ENCODE measurements around the gene WDR37. TPM values are rescaled to one million over a fixed set of nuclear protein-coding genes. Genes with fewer than 3 reads are reported as not detected.
"Not testable (repeated sequence)": the region's sequence is repeated elsewhere in the genome, so short reads cannot be mapped to it uniquely, and the experiment has no call there.

The WDR37 gene
- total RNA-seq, 2 experiments from 2014 or later = 24.9 to 27.0 TPM

GRCh38 chr10:1057106-1057657, 997 bp downstream of the WDR37 start:
- peak overlapping the region; percentile 97 for H3K27ac Mint-ChIP-seq
- CTCF ChIA-PET = interaction anchor here (0.5 to 0.9 kb wide), 2 partner anchors 8 to 564 kb away, joined by 3 read pairs; partner anchors contain the start of gene IDI1
- DNase-seq = no peak
- peaks cover 57% of the 10 kb centered on the region for H3K36me3 Mint-ChIP-seq (ENCODE audit: low read depth)
- ATAC-seq = peak; percentile 24
- no peaks in the 10 kb centered on the region for H3K27me3 Mint-ChIP-seq (ENCODE audit: low read depth)
- H3K4me3 Mint-ChIP-seq = peak overlapping the region; percentile 97
- H3K4me1 Mint-ChIP-seq (ENCODE audit: low read depth) = peaks cover 78% of the 10 kb centered on the region
- no peaks in the 10 kb centered on the region for H3K9me3 Mint-ChIP-seq (ENCODE audit: insufficient read depth)
- POLR2A ChIA-PET = interaction anchor here (1.6 to 2.1 kb wide), 2 partner anchors 8 to 13 kb away, joined by 5 to 23 read pairs; partner anchors contain the start of gene IDI1

- no peak for DNase-seq
- Mint-ChIP-seq H3K4me3 (peak overlapping the region; percentile 97), H3K9me3 (ENCODE audit: insufficient read depth) (no peaks in the 10 kb centered on the region), H3K27ac (peak overlapping the region; percentile 97), H3K4me1 (ENCODE audit: low read depth) (peaks cover 79% of the 10 kb centered on the region), H3K27me3 (ENCODE audit: low read depth) (no peaks in the 10 kb centered on the region), H3K36me3 (ENCODE audit: low read depth) (peaks cover 52% of the 10 kb centered on the region)
- CTCF ChIA-PET = interaction anchor here (0.5 to 1.6 kb wide), 3 partner anchors 9 to 565 kb away, joined by 3 to 6 read pairs (median 3); partner anchors contain the start of gene IDI1
- POLR2A ChIA-PET = interaction anchor here (1.6 kb wide), 1 partner anchor 9 kb away, joined by 5 read pairs; the partner anchor contains the start of gene IDI1
- ATAC-seq = no peak
Measured at GRCh38 chr10:1058017-1058416, 1.8 kb downstream of the WDR37 start.

- ChIA-PET CTCF (interaction anchor here (1.6 kb wide), 1 partner anchor 11 kb away, joined by 6 read pairs; the partner anchor contains the start of gene IDI1), POLR2A (interaction anchor here (0.7 to 1.5 kb wide), 2 partner anchors 11 to 16 kb away, joined by 3 to 8 read pairs; partner anchors contain the start of gene IDI1)
- Mint-ChIP-seq H3K36me3 (ENCODE audit: low read depth) (peaks cover 51% of the 10 kb centered on the region), H3K27ac (peak overlapping the region; percentile 69), H3K4me1 (ENCODE audit: low read depth) (peaks cover 76% of the 10 kb centered on the region), H3K4me3 (no peak overlapping the region), H3K9me3 (ENCODE audit: insufficient read depth) (no peaks in the 10 kb centered on the region), H3K27me3 (ENCODE audit: low read depth) (no peaks in the 10 kb centered on the region)
- ATAC-seq (no peak), DNase-seq (no peak)
Measured at GRCh38 chr10:1059902-1060301, 3.7 kb downstream of the WDR37 start.

- H3K9me3 Mint-ChIP-seq (ENCODE audit: insufficient read depth) = no peaks in the 10 kb centered on the region
- CTCF ChIA-PET = interaction anchor here (0.8 to 1.4 kb wide), 2 partner anchors 12 to 13 kb away, joined by 3 to 4 read pairs; no protein-coding TSS in a partner anchor
- H3K27ac Mint-ChIP-seq = peak overlapping the region; percentile 85
- peak; percentile 34 for ATAC-seq
- H3K27me3 Mint-ChIP-seq (ENCODE audit: low read depth) = no peaks in the 10 kb centered on the region
- H3K4me3 Mint-ChIP-seq = peak overlapping the region; percentile 58
- H3K4me1 Mint-ChIP-seq (ENCODE audit: low read depth) = peaks cover 72% of the 10 kb centered on the region
- POLR2A ChIA-PET = interaction anchor here (1.3 kb wide), 2 partner anchors 10 to 13 kb away, joined by 4 to 6 read pairs; partner anchors contain the start of gene IDI1
- H3K36me3 Mint-ChIP-seq (ENCODE audit: low read depth) = peaks cover 55% of the 10 kb centered on the region
- no peak for DNase-seq
Measured at GRCh38 chr10:1061930-1062774, 6.0 kb downstream of the WDR37 start.

GRCh38 chr10:1063232-1063865, 7.2 kb downstream of the WDR37 start:
- Mint-ChIP-seq H3K4me3 (peak overlapping the region; percentile 58), H3K27me3 (ENCODE audit: low read depth) (no peaks in the 10 kb centered on the region), H3K9me3 (ENCODE audit: insufficient read depth) (no peaks in the 10 kb centered on the region), H3K27ac (peak overlapping the region; percentile 85), H3K36me3 (ENCODE audit: low read depth) (peaks cover 46% of the 10 kb centered on the region), H3K4me1 (ENCODE audit: low read depth) (peaks cover 70% of the 10 kb centered on the region)
- CTCF ChIA-PET = interaction anchor here (0.7 to 1.4 kb wide), 2 partner anchors 10 to 11 kb away, joined by 4 to 5 read pairs; no protein-coding TSS in a partner anchor
- POLR2A ChIA-PET = interaction anchor here (0.7 kb wide), 1 partner anchor 14 kb away, joined by 3 read pairs; no protein-coding TSS in a partner anchor
- peak; percentile 75 for ATAC-seq
- peak; percentile 36 for DNase-seq

- Mint-ChIP-seq H3K36me3 (ENCODE audit: low read depth) (peaks cover 43% of the 10 kb centered on the region), H3K27me3 (ENCODE audit: low read depth) (no peaks in the 10 kb centered on the region), H3K4me3 (no peak overlapping the region), H3K4me1 (ENCODE audit: low read depth) (peaks cover 71% of the 10 kb centered on the region), H3K9me3 (ENCODE audit: insufficient read depth) (no peaks in the 10 kb centered on the region), H3K27ac (no peak overlapping the region)
- CTCF ChIA-PET = interaction anchor here (1.2 kb wide), 1 partner anchor 15 kb away, joined by 3 read pairs; no protein-coding TSS in a partner anchor
- POLR2A ChIA-PET = no interaction called here
- no peak for DNase-seq
- ATAC-seq = no peak
Measured at GRCh38 chr10:1064964-1065247, 8.7 kb downstream of the WDR37 start.

- H3K27me3 Mint-ChIP-seq (ENCODE audit: low read depth); H3K9me3 Mint-ChIP-seq (ENCODE audit: insufficient read depth); DNase-seq; ATAC-seq; CTCF ChIA-PET; POLR2A ChIA-PET; H3K4me3 Mint-ChIP-seq; H3K27ac Mint-ChIP-seq: not testable (repeated sequence)
- H3K36me3 Mint-ChIP-seq (ENCODE audit: low read depth) = peaks cover 32% of the 10 kb centered on the region
- H3K4me1 Mint-ChIP-seq (ENCODE audit: low read depth) = peaks cover 55% of the 10 kb centered on the region
Measured at GRCh38 chr10:1066734-1067133, 10.5 kb downstream of the WDR37 start.

GRCh38 chr10:1068380-1069361, 12.5 kb downstream of the WDR37 start:
- Mint-ChIP-seq H3K4me1 (ENCODE audit: low read depth) (peaks cover 37% of the 10 kb centered on the region), H3K27me3 (ENCODE audit: low read depth) (no peaks in the 10 kb centered on the region), H3K4me3 (no peak overlapping the region), H3K36me3 (ENCODE audit: low read depth) (peaks cover 25% of the 10 kb centered on the region), H3K27ac (no peak overlapping the region), H3K9me3 (ENCODE audit: insufficient read depth) (no peaks in the 10 kb centered on the region)
- DNase-seq (no peak), ATAC-seq (no peak)
- POLR2A ChIA-PET = interaction anchor here (0.6 to 0.8 kb wide), 2 partner anchors 13 to 15 kb away, joined by 3 read pairs; partner anchors contain the start of gene WDR37
- CTCF ChIA-PET = interaction anchor here (0.8 kb wide), 1 partner anchor 184 kb away, joined by 3 read pairs; no protein-coding TSS in a partner anchor

GRCh38 chr10:1070919-1071318, 14.7 kb downstream of the WDR37 start:
- ChIA-PET POLR2A (no interaction called here), CTCF (no interaction called here)
- Mint-ChIP-seq H3K9me3 (ENCODE audit: insufficient read depth) (no peaks in the 10 kb centered on the region), H3K27me3 (ENCODE audit: low read depth) (no peaks in the 10 kb centered on the region), H3K27ac (no peak overlapping the region), H3K36me3 (ENCODE audit: low read depth) (peaks cover 26% of the 10 kb centered on the region), H3K4me1 (ENCODE audit: low read depth) (peaks cover 24% of the 10 kb centered on the region), H3K4me3 (no peak overlapping the region)
- DNase-seq = no peak
- no peak for ATAC-seq

GRCh38 chr10:1074052-1074747, 18.0 kb downstream of the WDR37 start:
- Mint-ChIP-seq H3K27ac (peak overlapping the region; percentile 9), H3K36me3 (ENCODE audit: low read depth) (peaks cover 28% of the 10 kb centered on the region), H3K9me3 (ENCODE audit: insufficient read depth) (no peaks in the 10 kb centered on the region), H3K4me1 (ENCODE audit: low read depth) (peaks cover 10% of the 10 kb centered on the region), H3K27me3 (ENCODE audit: low read depth) (no peaks in the 10 kb centered on the region), H3K4me3 (no peak overlapping the region)
- POLR2A ChIA-PET = interaction anchor here (1.0 kb wide), 1 partner anchor 18 kb away, joined by 3 read pairs; the partner anchor contains the start of gene WDR37
- CTCF ChIA-PET = interaction anchor here (1.1 to 2.5 kb wide), 6 partner anchors 10 to 86 kb away, joined by 3 to 6 read pairs (median 4); partner anchors contain the start of gene GTPBP4
- ATAC-seq = peak; percentile 36
- no peak for DNase-seq
